OCI-LY7 (cell line): Measurements from ENCODE around the gene DLG5. TPM values are rescaled to one million over a fixed set of nuclear protein-coding genes. Genes with fewer than 3 reads are reported as not detected.

Experiments
- BruUV-seq: library from RNA; stranded (reverse); fragments of 400-500 nt; replicated peaks from 2 replicates; lab custom pipeline; 2021; lab: Mats Ljungman, UMichigan
- CTCF ChIA-PET: fragments of 300-600 bp; sonication (Branson Sonifier 250); formaldehyde crosslinking; loops from one replicate; lab custom pipeline; 2022; ENCODE audit warnings: antibody characterized with exemption; ENCODE audit not compliant: unreplicated experiment; lab: Charles Lee
- POLR2A ChIA-PET: fragments of 300-600 bp; sonication (Branson Sonifier 250); formaldehyde crosslinking; loops from one replicate; lab custom pipeline; 2022; ENCODE audit warnings: antibody characterized with exemption; lab: Charles Lee
- DNase-seq: peaks from one replicate; pipeline ENCODE4 v3.0.0-alpha.2; 2015; ENCODE audit warnings: low spot score
- H2AFZ ChIP-seq: fragments of 200-600 bp; sonication (generic), shearing (Covaris generic); 2 replicates; pipeline ENCODE4 v1.6.1; 2014; ENCODE audit warnings: mild to moderate bottlenecking, antibody characterized with exemption, low read length, moderate library complexity
- H3K27ac ChIP-seq: fragments of 200-600 bp; sonication (generic); 2 replicates; pipeline ENCODE4 v1.5.1; 2014; ENCODE audit warnings: mixed run types, low read depth, mild to moderate bottlenecking, moderate library complexity, low read length, inconsistent platforms; ENCODE audit not compliant: poor library complexity, severe bottlenecking
- H3K36me3 ChIP-seq: fragments of 200-600 bp; sonication (generic); 2 replicates; pipeline ENCODE4 v1.6.1; 2014; ENCODE audit warnings: mild to moderate bottlenecking, antibody characterized with exemption, low read length, moderate library complexity, mixed read lengths; ENCODE audit not compliant: insufficient read depth
- H3K4me1 ChIP-seq: fragments of 200-600 bp; sonication (generic); 2 replicates; pipeline ENCODE4 v1.5.1; 2014; ENCODE audit warnings: mild to moderate bottlenecking, low read length; ENCODE audit not compliant: insufficient read depth, poor library complexity, severe bottlenecking
- H3K4me2 ChIP-seq: fragments of 200-600 bp; sonication (generic); 2 replicates; pipeline ENCODE4 v1.6.1; 2014; ENCODE audit warnings: mild to moderate bottlenecking, low read length
- H3K4me3 ChIP-seq: fragments of 200-600 bp; sonication (generic); 2 replicates; pipeline ENCODE4 v1.5.1; 2014; ENCODE audit warnings: mild to moderate bottlenecking, low read depth, low read length; ENCODE audit not compliant: poor library complexity, severe bottlenecking
- H3K79me2 ChIP-seq: fragments of 200-600 bp; sonication (generic); 2 replicates; pipeline ENCODE4 v1.6.1; 2016; ENCODE audit warnings: low read depth, mild to moderate bottlenecking, low read length, moderate library complexity, mixed read lengths; ENCODE audit not compliant: insufficient read depth
- H3K9me2 ChIP-seq: fragments of 200-600 bp; sonication (generic); 2 replicates; pipeline ENCODE4 v1.6.1; 2016; ENCODE audit warnings: mild to moderate bottlenecking, low read length, mixed read lengths; ENCODE audit not compliant: insufficient read depth
- H3K9me3 ChIP-seq: fragments of 200-600 bp; sonication (generic); 2 replicates; pipeline ENCODE4 v1.6.1; 2014; ENCODE audit warnings: mild to moderate bottlenecking, mixed run types, low read length, mixed read lengths
- H4K20me1 ChIP-seq: fragments of 200-600 bp; sonication (generic); 2 replicates; pipeline ENCODE4 v1.6.1; 2014; ENCODE audit warnings: mild to moderate bottlenecking, antibody characterized with exemption, low read length, moderate library complexity, mixed read lengths; ENCODE audit not compliant: insufficient read depth
- EZH2phosphoT487 ChIP-seq: fragments of 200-600 bp; sonication (generic); IDR thresholded peaks from 2 replicates; pipeline ENCODE4 v1.6.1; 2018; ENCODE audit warnings: low read depth, borderline replicate concordance, mild to moderate bottlenecking, mixed run types, antibody characterized with exemption, low read length, moderate library complexity, mixed read lengths
- intact Hi-C: fragments of 100-400 bp; cut with micrococcal nuclease; formaldehyde crosslinking; loops from one replicate; pipeline ENCODE4 v1.10.0; 2022; ENCODE audit not compliant: unreplicated experiment
- total RNA-seq, 2 experiments: library from RNA; depleted of rRNA in 1 of 2; stranded (reverse); fragments of >200 nt in 1 of 2; shearing (Covaris generic) in 1 of 2; gene quantifications; 2 replicates each; pipeline ENCODE4 v1.2.3, GENCODE V29; 2014 to 2022
- TF ChIP-seq, protein P1 (sequence below): fragments of 200-600 bp; sonication (generic); conservative IDR thresholded peaks from 2 replicates; pipeline ENCODE4 v1.5.1; 2014; ENCODE audit warnings: mild to moderate bottlenecking, antibody characterized with exemption, low read length, moderate library complexity, mixed read lengths

Gene DLG5
- total RNA-seq, 2 experiments from 2014 or later = 0.27 TPM; not detected in 1

DNA sequence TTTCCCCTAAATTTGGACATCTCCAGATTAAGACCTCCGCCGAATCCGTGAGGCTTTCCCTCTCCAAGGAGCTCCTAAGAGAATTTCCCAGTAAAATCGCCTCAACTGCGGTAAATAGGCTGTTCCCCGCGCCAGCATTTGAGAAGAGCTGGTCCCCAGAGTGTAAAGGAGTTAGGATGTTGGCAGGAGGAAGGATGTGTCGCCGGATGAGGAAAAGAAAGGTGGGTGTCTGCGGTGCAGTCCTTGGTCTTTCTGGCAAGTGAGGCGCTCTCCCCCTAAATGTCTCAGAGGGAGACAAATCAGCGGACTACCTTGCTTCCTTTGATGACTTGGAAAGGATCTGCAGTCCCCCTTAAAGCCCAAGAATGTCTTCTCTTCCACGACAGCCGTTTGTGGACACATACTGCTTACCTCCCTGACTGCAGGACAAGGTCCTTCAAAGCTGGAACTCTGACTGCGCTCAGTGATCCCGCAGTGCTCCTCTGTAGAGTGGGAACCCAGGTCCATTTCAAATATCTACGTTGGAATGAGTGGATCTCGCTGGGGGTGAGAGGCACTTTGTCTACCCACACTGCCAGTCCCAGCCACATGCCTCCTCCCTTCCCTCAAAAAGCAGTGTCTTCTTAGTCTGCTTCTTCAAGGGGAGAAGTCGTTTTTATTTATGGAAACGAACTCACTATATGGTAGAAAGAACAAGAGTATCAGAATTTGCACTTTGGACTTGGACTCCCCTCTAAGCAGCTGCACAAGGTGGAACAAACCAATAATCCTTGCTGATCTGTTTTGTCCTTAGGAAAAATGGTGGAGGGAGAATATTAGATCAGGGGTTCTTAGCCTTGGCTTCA lies 1.1 kb upstream of the DLG5 start:
- intact Hi-C loops = no loop called here

DNA sequence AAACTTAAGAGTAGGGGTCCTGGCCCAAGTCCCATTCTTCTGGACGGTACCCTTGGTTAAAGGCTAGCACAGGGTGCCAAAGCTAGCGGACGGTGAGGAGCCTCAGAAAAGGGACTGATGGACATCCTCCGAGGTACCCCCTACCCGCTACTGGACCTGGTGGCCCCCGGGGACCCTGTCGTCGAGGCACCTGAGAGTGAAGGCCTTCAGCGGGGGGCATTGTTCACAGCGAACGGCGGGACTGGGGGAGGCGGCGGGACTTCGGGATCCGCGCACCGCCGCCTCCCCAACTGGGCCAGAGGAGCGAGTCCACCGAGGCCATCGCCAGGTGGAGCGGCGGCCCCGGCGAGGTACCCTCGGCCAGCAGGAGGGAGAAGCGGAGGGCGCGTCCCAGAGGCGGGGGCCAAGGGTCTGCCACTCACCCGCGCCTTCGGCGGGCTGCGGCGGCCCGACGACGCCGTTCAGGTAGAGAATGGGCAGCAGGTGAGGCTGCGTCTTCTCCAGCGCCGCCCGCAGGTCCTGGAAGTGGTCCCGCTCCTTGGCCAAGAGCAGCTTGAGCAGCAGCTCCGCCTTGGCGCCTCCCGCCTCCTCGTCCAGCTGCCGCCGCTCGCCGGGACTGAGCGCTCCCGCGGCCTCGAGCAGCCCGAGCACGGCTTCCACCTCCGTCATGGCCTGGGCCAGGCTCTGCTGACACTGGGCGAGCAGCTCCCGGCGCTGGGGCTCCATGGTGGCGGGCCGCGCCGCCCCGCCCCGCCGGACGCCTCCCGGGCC lies 575 bp downstream of the DLG5 start:
- no peaks in the 10 kb centered on the region for H3K9me2 ChIP-seq
- H3K9me3 ChIP-seq = no peaks in the 10 kb centered on the region
- H4K20me1 ChIP-seq = no peaks in the 10 kb centered on the region
- no peak overlapping the region for H3K4me3 ChIP-seq
- H3K79me2 ChIP-seq = no peaks in the 10 kb centered on the region
- ChIA-PET POLR2A (interaction anchor here (0.6 kb wide), 1 partner anchor 92 kb away, joined by 4 read pairs; no protein-coding TSS in a partner anchor), CTCF (no interaction called here)
- no peak overlapping the region for H3K4me2 ChIP-seq
- no peak overlapping the region for H3K27ac ChIP-seq
- no peak for DNase-seq
- intact Hi-C loops = no loop called here
- H3K4me1 ChIP-seq = no peaks in the 10 kb centered on the region
- H2AFZ ChIP-seq = no peak overlapping the region
- H3K36me3 ChIP-seq = no peaks in the 10 kb centered on the region
- TF ChIP-seq, protein P1, sequence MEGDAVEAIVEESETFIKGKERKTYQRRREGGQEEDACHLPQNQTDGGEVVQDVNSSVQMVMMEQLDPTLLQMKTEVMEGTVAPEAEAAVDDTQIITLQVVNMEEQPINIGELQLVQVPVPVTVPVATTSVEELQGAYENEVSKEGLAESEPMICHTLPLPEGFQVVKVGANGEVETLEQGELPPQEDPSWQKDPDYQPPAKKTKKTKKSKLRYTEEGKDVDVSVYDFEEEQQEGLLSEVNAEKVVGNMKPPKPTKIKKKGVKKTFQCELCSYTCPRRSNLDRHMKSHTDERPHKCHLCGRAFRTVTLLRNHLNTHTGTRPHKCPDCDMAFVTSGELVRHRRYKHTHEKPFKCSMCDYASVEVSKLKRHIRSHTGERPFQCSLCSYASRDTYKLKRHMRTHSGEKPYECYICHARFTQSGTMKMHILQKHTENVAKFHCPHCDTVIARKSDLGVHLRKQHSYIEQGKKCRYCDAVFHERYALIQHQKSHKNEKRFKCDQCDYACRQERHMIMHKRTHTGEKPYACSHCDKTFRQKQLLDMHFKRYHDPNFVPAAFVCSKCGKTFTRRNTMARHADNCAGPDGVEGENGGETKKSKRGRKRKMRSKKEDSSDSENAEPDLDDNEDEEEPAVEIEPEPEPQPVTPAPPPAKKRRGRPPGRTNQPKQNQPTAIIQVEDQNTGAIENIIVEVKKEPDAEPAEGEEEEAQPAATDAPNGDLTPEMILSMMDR = no peak
- TF ChIP-seq EZH2phosphoT487 = no peak
- no TSS peak for BruUV-seq

More for the DNA sequence above, 1.1 kb upstream of the DLG5 start:
- H3K4me2 ChIP-seq = no peak overlapping the region
- H3K36me3 ChIP-seq = no peaks in the 10 kb centered on the region
- no peaks in the 10 kb centered on the region for H3K4me1 ChIP-seq
- H2AFZ ChIP-seq = no peak overlapping the region
- no peak for DNase-seq
- H3K9me3 ChIP-seq = no peaks in the 10 kb centered on the region
- no peaks in the 10 kb centered on the region for H4K20me1 ChIP-seq
- no TSS peak for BruUV-seq
- no peaks in the 10 kb centered on the region for H3K79me2 ChIP-seq
- TF ChIP-seq, protein P1 = no peak
- TF ChIP-seq EZH2phosphoT487 = no peak
- no peak overlapping the region for H3K4me3 ChIP-seq
- no peak overlapping the region for H3K27ac ChIP-seq
- H3K9me2 ChIP-seq = no peaks in the 10 kb centered on the region
- ChIA-PET POLR2A (no interaction called here), CTCF (interaction anchor here (0.6 kb wide), 1 partner anchor 321 kb away, joined by 3 read pairs; no protein-coding TSS in a partner anchor)
